Adipocyte (in vitro differentiated cells): Measurements from ENCODE around the gene KBTBD6.
"Not testable (repeated sequence)": the region's sequence is repeated elsewhere in the genome, so short reads cannot be mapped to it uniquely, and the experiment has no call there.

Experiments used
- DNase-seq: peaks from one replicate; pipeline ENCODE4 v3.0.0-alpha.2; 2015; ENCODE audit warnings: low read depth
- H3K27me3 ChIP-seq: replicated peaks from 2 replicates; pipeline ENCODE4 v1.7.0; 2013; ENCODE audit warnings: mild to moderate bottlenecking, low read length, moderate library complexity; ENCODE audit not compliant: control insufficient read depth, insufficient read depth
- H3K36me3 ChIP-seq: 2 replicates; pipeline ENCODE4 v1.7.0; 2013; ENCODE audit warnings: low read length, mild to moderate bottlenecking, moderate library complexity; ENCODE audit not compliant: control insufficient read depth, insufficient read depth, severe bottlenecking
- H3K4me1 ChIP-seq: 2 replicates; pipeline ENCODE4 v1.7.0; 2013; ENCODE audit warnings: mild to moderate bottlenecking, low read length, moderate library complexity; ENCODE audit not compliant: control insufficient read depth, insufficient read depth
- H3K4me3 ChIP-seq: 2 replicates; pipeline ENCODE4 v1.7.0; 2013; ENCODE audit warnings: mild to moderate bottlenecking, low read length, moderate library complexity
- H3K9ac ChIP-seq: 2 replicates; pipeline ENCODE4 v1.7.0; 2013; ENCODE audit warnings: mild to moderate bottlenecking, low read length, moderate library complexity
- H3K9me3 ChIP-seq: 2 replicates; pipeline ENCODE4 v1.7.0; 2013; ENCODE audit warnings: mild to moderate bottlenecking, low read length, moderate library complexity; ENCODE audit not compliant: control insufficient read depth

The KBTBD6 gene

GRCh38 chr13:41095681-41096080 is 36.9 kb downstream of the KBTBD6 start:
- H3K4me3 ChIP-seq, H3K9ac ChIP-seq, H3K4me1 ChIP-seq, H3K36me3 ChIP-seq, H3K9me3 ChIP-seq, H3K27me3 ChIP-seq, DNase-seq: not testable (repeated sequence)

- no peaks in the 10 kb centered on the region for H3K9me3 ChIP-seq
- no peak overlapping the region for H3K9ac ChIP-seq
- H3K36me3 ChIP-seq = peaks cover 26% of the 10 kb centered on the region
- no peaks in the 10 kb centered on the region for H3K27me3 ChIP-seq
- no peak for DNase-seq
- no peaks in the 10 kb centered on the region for H3K4me1 ChIP-seq
- no peak overlapping the region for H3K4me3 ChIP-seq
Observed at GRCh38 chr13:41085961-41086585, 46.5 kb downstream of the KBTBD6 start.

GRCh38 chr13:41079725-41080124 is 52.9 kb downstream of the KBTBD6 start:
- H3K27me3 ChIP-seq = no peaks in the 10 kb centered on the region
- no peak overlapping the region for H3K9ac ChIP-seq
- peaks cover 74% of the 10 kb centered on the region for H3K36me3 ChIP-seq
- H3K9me3 ChIP-seq = no peaks in the 10 kb centered on the region
- DNase-seq = no peak
- no peaks in the 10 kb centered on the region for H3K4me1 ChIP-seq
- H3K4me3 ChIP-seq = no peak overlapping the region
